ENCODE results near the gene MIOX. TPM values are rescaled to one million over a fixed set of nuclear protein-coding genes. Genes with fewer than 3 reads are reported as not detected.

MIOX gene
- total and polyA plus RNA-seq, 10 of the 15 experiments (the other 5 are each of a cell fraction or from before 2014, with no cell fraction given) = 0.10 to 0.31 TPM; not detected in 8

- Histone ChIP-seq H3K36me3 (ENCODE audit: control insufficient read depth in 2 of 2, insufficient read depth in 2 of 2, low read length in 1 of 2) (peaks cover 11 to 60% of the 10 kb centered on the region in 2 experiments), H2AFZ (ENCODE audit: control insufficient read depth, low read depth, low read length) (no peak overlapping the region), H3K4me3 (no peak overlapping the region), H3K4me2 (ENCODE audit: control insufficient read depth, insufficient read depth) (no peak overlapping the region), H4K20me1 (ENCODE audit: control insufficient read depth, insufficient read depth) (no peaks in the 10 kb centered on the region), H3K9ac (ENCODE audit: control insufficient read depth, insufficient read depth, low read length) (no peak overlapping the region), H3K27ac (ENCODE audit: control insufficient read depth, insufficient read depth) (no peak overlapping the region), H3K79me2 (ENCODE audit: control insufficient read depth, insufficient read depth, low read length) (no peaks in the 10 kb centered on the region), H3K9me3 (replicated peaks; ENCODE audit: control insufficient read depth, insufficient read depth, low read length) (no peaks in the 10 kb centered on the region), H3K4me1 (ENCODE audit: control insufficient read depth, insufficient read depth, low read length) (no peaks in the 10 kb centered on the region), H3K27me3 (replicated peaks in 1 of 2; ENCODE audit: control insufficient read depth in 2 of 2, insufficient read depth in 2 of 2, low read length in 1 of 2) (no peaks in the 10 kb centered on the region)
- ChIA-PET POLR2A (no interaction called here), CTCF (no interaction called here), SMC1A (ENCODE audit: uncharacterized antibody, unreplicated experiment) (no interaction called here), RAD21 (ENCODE audit: unreplicated experiment) (no interaction called here)
- no peak for DNase-seq (ENCODE audit: low read depth, low spot score)
- no peak for TF ChIP-seq ASH2L (IDR thresholded peaks at IDR 0.05; ENCODE audit: borderline replicate concordance, low read depth)
- no peak for TF ChIP-seq SUPT20H (IDR thresholded peaks at IDR 0.05; ENCODE audit: borderline replicate concordance, control insufficient read depth, low read depth, low read length)
- TF ChIP-seq DPF2 (IDR thresholded peaks at IDR 0.05) = no peak
- no peak for TF ChIP-seq IKZF1 (conservative IDR thresholded peaks at IDR 0.05)
- TF ChIP-seq KAT2A (conservative IDR thresholded peaks at IDR 0.05; ENCODE audit: control insufficient read depth, low read depth, low read length) = no peak
- no peak for TF ChIP-seq MYC (IDR thresholded peaks at IDR 0.05; ENCODE audit: insufficient read depth, insufficient read length, insufficient replicate concordance, low read length, severe bottlenecking)
- TF ChIP-seq SMARCA5 (IDR thresholded peaks at IDR 0.05) = no peak
- TF ChIP-seq RUNX3 (IDR thresholded peaks at IDR 0.05; ENCODE audit: low read length) = no peak
- no peak for TF ChIP-seq PAX8 (IDR thresholded peaks at IDR 0.05)
- TF ChIP-seq RBBP5 (conservative IDR thresholded peaks at IDR 0.05) = no peak
- TF ChIP-seq BRCA1 (IDR thresholded peaks at IDR 0.05; ENCODE audit: low read depth, low read length) = no peak
- in situ Hi-C loops (cut with MboI) = no loop called here
- FAIRE-seq = no peak
- no TSS peak for BruUV-seq (replicated peaks)
- 96% methylated on average over 20 of the region's 26 CpGs for WGBS (ENCODE audit: insufficient coverage, insufficient replicate concordance, low lambda C conversion rate, missing lambda C conversion rate)
- no peak for ATAC-seq
- intact Hi-C loops (cut with micrococcal nuclease; ENCODE audit: unreplicated experiment) = no loop called here
These were observed 25.1 kb upstream of the MIOX start for GRCh38 chr22:50461536-50461935.
